C4-2B (cell line): ENCODE measurements around the gene PCLAF.

Experiments
- ZFX ChIP-seq: fragments of 450-650 bp; IDR thresholded peaks from 2 replicates; pipeline ENCODE4 v1.6.1; 2017
- TF ChIP-seq, protein P1 (sequence below): fragments of 450-650 bp; conservative IDR thresholded peaks from 2 replicates; pipeline ENCODE4 v1.5.1; 2017; ENCODE audit warnings: mild to moderate bottlenecking

DNA sequence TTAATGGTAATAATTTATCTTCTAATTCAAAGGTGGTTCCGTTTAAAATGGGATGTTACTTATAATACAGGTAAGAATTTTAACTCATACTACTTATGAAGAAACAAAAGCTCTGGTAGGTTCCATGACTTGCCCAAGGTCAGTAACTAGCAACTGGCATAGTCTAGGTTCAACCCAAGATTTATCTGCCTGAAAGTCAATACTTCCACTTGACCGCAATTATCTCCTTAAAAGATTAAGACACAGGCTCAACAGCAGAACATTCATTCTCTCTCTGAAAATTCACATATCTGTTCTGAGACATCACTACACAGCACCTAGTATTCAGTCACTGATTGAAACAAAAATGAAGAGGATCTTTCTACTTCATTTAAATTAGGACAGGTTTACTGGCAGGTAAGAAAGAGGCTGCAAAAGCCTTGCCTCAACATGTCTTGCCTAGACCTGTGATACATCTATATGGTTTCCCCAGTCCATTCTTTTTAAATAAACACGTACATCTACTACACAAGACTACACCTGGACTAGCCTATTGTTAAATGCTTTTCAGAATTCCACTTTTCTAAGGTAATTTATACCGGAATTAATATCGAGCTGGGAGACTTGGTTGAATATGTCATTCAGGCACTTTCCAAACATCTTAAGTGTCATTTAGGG, 26.4 kb downstream of the PCLAF start:
- TF ChIP-seq, protein P1, sequence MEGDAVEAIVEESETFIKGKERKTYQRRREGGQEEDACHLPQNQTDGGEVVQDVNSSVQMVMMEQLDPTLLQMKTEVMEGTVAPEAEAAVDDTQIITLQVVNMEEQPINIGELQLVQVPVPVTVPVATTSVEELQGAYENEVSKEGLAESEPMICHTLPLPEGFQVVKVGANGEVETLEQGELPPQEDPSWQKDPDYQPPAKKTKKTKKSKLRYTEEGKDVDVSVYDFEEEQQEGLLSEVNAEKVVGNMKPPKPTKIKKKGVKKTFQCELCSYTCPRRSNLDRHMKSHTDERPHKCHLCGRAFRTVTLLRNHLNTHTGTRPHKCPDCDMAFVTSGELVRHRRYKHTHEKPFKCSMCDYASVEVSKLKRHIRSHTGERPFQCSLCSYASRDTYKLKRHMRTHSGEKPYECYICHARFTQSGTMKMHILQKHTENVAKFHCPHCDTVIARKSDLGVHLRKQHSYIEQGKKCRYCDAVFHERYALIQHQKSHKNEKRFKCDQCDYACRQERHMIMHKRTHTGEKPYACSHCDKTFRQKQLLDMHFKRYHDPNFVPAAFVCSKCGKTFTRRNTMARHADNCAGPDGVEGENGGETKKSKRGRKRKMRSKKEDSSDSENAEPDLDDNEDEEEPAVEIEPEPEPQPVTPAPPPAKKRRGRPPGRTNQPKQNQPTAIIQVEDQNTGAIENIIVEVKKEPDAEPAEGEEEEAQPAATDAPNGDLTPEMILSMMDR, result no peak
- TF ChIP-seq ZFX, result no peak
